ENCODE data around the gene SNAP47.

- TF ChIP-seq CTCF (optimal IDR thresholded peaks at IDR 0.05 in 1 of 3, IDR thresholded peaks at IDR 0.05 in 1 of 3, conservative IDR thresholded peaks at IDR 0.05 in 1 of 3; ENCODE audit: extremely low read depth in 1 of 3, insufficient read depth in 2 of 3, low read length in 3 of 3) = no peak
- no peak for TF ChIP-seq EZH2 (IDR thresholded peaks at IDR 0.05; ENCODE audit: low read length)
These were observed 30.9 kb downstream of the SNAP47 start for GRCh38 chr1:227766015-227766634.
